Measurements from ENCODE around the gene EHBP1L1.

Gene EHBP1L1

DNA sequence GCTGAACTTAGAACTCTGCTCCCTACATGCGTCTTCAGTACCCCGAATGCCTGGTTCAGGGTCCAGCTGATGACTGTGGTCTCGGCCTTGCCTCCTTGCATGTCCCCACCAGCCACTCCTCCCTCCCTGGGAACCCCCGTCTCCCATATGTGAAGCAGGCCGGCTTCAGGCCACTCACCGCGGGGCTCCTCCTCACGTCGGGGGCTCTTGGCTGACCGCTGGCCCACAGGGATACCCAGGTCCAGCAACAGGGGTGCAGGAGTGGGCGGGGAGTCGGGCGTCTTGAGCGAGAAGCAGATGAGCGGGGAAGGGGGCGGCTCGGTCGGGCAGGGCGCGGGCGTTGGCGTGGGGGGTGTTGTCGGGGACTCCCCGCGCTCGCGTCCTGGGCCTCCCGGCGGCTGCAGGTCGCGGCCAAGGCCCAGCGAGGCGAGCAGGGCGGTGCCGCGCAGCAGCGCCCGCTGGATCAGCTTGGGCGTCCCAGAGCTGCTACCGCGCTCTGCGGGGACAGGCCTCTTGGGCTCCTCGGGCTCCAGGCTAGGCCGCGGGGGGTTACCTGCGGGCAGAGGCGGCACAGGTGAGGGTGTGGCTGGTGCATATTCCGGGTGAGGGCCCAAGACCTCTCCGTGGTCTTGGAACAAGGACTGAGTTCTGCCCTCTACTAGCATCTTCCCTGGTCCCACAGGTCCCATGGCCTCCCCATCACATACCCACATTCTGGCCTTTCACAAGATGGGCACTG, 23.5 kb downstream of the EHBP1L1 start:
- DNase-seq: no peak

DNA sequence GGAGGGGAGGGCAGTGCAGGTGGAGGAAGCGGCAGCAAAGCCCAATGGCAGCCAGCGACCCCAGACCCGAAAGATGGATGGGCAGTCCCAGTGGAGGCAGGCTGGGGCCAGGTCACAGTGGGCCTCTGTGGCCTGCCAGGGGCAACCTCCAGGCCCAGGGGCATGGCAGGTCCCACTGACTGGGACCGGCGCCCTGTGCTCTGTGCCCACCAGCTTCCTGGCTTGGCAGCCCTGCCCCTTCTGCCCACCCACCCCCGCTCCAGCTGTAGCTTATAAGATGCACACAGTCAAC, 24.0 kb downstream of the EHBP1L1 start:
- DNase-seq: no peak

DNA sequence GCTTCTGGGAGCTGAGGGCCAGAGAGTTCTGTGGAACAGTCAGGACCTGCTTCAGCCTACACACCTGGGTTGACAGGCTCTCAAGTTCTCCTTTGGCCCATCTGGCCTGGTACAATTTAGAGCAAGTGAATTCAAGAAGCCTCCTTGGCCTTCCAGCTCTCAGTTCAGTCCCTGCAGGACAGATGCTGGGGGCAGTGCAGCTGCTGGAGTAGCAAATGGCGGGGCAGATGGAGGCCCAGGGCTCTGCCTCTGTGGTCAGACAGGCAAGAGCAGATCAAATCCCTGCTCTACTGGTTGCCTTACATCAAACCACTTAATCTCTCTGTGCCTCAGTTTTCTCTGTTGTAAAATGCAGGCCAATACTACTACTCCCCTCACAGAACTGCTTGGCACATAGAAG, 28.4 kb downstream of the EHBP1L1 start:
- DNase-seq: no peak

DNA sequence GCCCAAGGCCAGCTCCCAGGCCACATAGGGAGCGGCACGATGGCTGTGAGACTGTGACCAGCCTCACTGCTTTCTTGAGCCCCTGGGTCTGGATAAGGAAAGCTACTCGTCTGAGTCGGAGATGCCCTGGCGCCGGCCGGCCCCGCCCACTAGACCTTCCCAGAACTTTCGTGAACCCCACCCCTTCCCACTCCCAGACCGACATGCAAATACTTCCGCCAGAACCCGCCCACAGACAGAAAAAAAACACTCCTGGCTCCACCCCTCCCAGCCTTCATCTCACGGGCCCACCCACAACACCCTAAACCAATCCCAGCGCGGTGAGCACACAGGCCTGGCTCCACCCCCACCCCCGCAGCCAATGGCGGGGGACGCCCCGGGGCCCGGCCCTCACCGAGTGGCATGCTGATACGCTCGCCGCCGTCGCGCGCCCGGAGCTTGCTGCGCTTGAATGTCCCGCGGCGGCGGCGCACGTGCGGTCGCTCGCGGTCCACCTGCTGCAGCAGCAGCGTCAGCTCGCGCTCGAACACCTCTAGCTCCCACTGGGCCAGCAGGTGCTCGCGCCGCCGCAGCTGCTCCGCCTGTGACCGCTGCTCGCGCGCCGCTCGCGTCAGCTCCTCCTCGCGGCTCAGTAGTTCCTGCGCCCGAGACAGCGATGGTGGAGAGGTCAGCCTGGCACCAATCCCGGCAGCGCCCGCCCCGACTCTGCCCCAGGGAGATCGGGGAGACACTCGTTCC, 31.2 kb downstream of the EHBP1L1 start:
- DNase-seq: no peak

DNA sequence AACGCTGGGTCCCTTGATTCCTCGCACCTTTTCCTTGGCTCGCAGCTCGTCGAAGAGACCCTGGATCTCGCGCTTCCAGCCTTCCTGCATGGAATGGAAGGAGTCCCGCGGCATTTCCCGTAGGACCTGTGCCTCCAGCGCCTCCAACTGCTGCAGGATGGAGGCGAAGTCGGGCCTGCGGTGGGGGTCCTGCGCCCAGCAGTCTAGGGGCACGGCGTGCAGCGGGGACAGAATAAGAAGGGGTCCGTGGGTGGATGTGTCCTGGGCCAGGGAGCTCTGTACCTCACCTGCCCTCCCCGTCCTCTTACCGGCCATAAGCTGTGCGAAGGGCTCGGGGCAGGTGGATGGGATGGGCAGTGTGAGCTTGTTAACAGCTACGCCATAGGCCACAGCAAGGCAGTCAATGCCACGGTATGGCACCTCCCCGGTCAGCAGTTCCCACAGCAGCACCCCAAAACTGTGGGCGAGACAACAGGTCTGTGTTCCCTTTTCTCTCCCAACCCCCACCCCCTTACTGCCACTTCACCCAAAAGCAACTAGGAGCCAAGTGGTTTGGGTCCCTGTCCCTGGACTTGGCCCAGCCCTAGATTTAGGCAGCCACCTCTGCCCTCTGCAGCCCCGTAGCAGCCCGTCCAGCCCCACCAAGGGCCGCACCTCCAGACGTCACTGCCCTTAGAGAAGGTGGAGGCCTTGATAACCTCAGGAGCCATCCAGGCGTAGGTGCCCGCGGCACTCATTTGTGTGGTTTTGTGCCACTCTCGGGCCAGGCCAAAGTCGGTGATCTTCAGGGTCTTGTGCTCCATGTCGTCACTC, 32.0 kb downstream of the EHBP1L1 start:
- no peak for DNase-seq

DNA sequence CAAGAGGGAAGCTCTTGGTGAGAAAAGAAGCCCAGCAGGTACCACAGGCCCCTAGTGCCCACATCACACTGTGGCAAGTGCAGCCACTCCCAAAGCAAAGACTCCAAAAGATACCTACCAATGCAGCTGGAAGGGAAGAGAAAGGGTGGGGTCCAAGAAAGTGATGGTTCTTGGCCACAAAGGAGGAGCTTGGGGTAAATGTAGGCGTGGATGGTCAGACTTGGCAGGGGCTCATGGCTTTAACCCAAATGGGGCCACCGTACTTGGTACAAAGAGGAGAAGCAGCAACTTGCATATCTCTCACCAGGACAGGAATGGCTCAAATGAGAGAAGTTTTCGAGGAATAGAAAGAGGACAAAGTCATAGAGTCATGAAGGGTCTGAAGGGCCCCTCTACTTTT, 33.4 kb downstream of the EHBP1L1 start:
- DNase-seq: no peak

GRCh38 chr11:65609665-65610064, 33.8 kb downstream of the EHBP1L1 start:
- no peak for DNase-seq

DNA sequence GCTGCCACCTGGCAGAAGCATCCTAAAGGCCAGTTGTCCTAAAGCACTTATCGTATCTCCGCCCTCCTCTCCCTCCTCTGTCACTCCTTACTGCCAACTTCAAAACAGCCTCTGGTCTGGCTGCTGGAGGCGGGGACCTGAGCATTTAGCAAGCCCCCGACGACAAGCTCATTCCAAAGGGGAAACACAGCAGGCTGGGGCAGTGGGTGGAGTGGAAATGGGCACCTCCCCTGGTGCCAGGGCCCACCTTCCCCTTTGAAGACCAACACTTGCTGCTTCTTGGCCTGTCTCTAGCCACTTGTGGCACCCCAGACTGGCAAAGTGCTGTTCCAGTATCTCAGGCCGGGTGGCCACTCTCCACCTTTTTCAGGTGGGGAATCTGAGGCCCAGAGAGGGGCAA, 34.6 kb downstream of the EHBP1L1 start:
- DNase-seq: no peak

- DNase-seq: no peak
These were observed 35.3 kb downstream of the EHBP1L1 start for GRCh38 chr11:65611028-65611757.

- no peak for DNase-seq
These were observed 36.1 kb downstream of the EHBP1L1 start for GRCh38 chr11:65611758-65612603.

- no peak for DNase-seq
These were observed 36.8 kb downstream of the EHBP1L1 start for GRCh38 chr11:65612691-65613090.

- DNase-seq: no peak
These were observed 37.5 kb downstream of the EHBP1L1 start for GRCh38 chr11:65613091-65613928.

DNA sequence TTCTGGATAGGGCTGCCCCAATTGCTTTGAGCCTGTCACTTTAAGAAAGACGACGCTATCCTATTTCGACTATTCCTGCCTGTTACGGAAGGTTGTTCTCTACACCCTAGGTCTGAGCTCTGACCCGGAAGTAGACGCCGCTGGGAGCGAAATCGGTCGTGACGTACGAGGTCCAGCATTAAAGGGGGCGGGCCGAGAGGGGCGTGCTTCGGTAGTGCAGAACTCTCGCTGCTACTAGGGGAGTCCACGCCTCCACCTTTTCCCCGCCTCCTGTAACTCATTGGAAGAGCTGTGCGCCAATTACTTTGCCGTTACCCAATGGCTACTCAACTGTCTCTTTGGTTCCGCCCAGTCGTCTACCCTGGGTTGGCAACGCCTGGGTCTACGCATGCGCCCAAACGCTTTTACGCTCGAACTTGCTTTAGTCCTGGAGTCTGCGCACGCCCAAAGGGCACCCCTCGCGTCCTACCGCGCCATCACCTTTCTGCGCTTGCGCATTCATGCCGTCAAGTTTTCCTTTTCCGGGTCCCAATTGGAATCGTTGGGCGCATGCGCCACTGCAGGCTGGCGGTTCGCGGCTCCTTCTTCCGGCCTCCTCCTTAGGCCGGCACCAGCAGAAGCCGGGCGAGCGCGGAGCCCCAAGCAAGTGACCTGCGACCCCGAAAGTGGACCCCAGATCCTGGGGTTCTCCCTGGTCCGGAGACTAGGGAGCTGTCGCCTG, 39.5 kb downstream of the EHBP1L1 start, which contains the start of gene PCNX3:
TSS of gene PCNX3 (plus strand) at position 548 of the 721 bp plus-strand sequence. CDS start 536 bp downstream, outside the sequence.
- peak; percentile 98 for DNase-seq

GRCh38 chr11:65615950-65616574, 40.2 kb downstream of the EHBP1L1 start:
- no peak for DNase-seq

DNA sequence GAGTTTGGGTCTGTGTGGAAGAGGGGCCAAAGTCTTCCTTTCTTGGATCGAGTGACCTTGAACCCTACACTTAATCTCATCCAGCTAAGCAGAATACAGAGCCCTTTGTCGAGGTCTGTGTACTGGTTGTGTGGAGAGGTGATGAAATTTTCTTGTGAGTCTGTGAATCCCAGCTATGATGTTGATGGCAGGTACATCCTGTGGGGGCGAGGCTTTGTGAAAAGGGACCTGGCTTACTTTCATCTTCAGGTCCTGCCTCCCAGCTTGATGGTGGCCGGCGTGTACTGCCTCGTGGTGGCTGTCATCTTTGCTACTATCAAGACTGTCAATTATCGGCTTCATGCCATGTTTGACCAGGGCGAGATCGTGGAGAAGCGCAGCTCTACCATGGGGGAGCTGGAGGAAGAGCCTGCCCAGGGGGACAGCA, 40.7 kb downstream of the EHBP1L1 start:
- DNase-seq: no peak

DNA sequence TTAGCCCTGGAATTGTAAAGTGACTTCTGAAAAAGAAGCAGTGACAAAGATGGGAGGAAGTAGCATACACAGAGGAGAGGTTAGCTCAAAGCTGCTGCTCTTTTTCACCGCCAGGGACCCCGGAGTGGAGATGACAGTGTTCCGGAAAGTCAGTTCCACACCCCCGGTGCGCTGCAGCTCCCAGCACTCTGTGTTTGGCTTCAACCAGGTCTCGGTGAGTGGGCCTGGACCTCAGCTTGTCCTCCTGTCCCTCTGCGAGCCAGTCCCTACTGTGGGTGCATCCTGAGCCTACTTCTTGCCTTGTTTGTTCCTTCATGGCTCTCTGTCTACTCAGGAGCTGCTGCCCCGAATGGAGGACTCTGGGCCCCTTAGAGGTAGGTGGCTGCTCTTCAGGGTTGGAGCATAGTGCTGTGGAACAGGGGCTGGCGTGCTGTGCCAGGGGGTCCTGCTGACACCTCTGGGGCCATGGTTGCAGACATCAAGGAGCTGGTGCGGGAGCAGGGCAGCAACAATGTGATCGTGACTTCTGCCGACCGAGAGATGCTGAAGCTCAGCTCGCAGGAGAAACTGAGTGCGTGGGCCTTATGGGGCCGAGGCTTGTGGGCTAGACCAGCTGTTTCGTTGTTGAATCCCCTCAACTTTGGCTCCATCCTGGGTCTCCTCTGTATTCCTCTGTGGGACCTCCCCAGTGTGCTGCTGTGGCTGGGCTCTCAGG, 41.4 kb downstream of the EHBP1L1 start:
- no peak for DNase-seq

GRCh38 chr11:65617990-65618751, 42.3 kb downstream of the EHBP1L1 start:
- no peak for DNase-seq

- no peak for DNase-seq
These were observed 42.9 kb downstream of the EHBP1L1 start for GRCh38 chr11:65618763-65619162.
